Lower leg skin (tissue), 4 donors: ENCODE data around the gene CPSF3. TPM values are rescaled to one million over a fixed set of nuclear protein-coding genes. Genes with fewer than 3 reads are reported as not detected.

ENCODE experiments used
- DNase-seq, 2 donors: peaks; one replicate each; pipeline ENCODE4 v3.0.0-alpha.2; 2019; ENCODE audit warnings: low spot score in 2 of 2
- H3K4me3 ChIP-seq: fragments of 200-600 bp; sonication (generic); 2 replicates; pipeline ENCODE4 v1.5.1; 2017; ENCODE audit warnings: mild to moderate bottlenecking, low read depth; ENCODE audit not compliant: poor library complexity, severe bottlenecking
- POLR2A ChIP-seq, 2 donors: fragments of 450-650 bp; IDR thresholded peaks; one replicate each; pipeline ENCODE4 v1.6.1; 2016 to 2017; ENCODE audit warnings: antibody characterized with exemption in 2 of 2, mild to moderate bottlenecking in 1 of 2, moderate library complexity in 1 of 2
- WGBS, 2 donors: methylation state at CpG; one replicate each; pipeline ENCODE4 v1.1.5; 2018; 5-methylcytosine and 5-hydroxymethylcytosine counted together
- intact Hi-C: fragments of 100-400 bp; cut with DNase I; formaldehyde crosslinking; loops from one replicate; pipeline ENCODE4 v1.15.0; 2023; ENCODE audit warnings: low total_unique reads
- total RNA-seq, 4 donors: library from RNA; depleted of rRNA; stranded (reverse); fragments of >200 nt; gene quantifications; one replicate each; pipeline ENCODE4 v1.1.0, GENCODE V29; 2016
- TF ChIP-seq, protein P1 (sequence below), 3 donors: fragments of 450-650 bp; IDR thresholded peaks; one replicate each; pipeline ENCODE4 v1.5.1; 2016; ENCODE audit warnings: antibody characterized with exemption in 3 of 3, mild to moderate bottlenecking in 3 of 3, moderate library complexity in 2 of 3

The CPSF3 gene
- total RNA-seq, 4 donors from 2014 or later = 23.0 to 34.1 (median 26.2) TPM

DNA sequence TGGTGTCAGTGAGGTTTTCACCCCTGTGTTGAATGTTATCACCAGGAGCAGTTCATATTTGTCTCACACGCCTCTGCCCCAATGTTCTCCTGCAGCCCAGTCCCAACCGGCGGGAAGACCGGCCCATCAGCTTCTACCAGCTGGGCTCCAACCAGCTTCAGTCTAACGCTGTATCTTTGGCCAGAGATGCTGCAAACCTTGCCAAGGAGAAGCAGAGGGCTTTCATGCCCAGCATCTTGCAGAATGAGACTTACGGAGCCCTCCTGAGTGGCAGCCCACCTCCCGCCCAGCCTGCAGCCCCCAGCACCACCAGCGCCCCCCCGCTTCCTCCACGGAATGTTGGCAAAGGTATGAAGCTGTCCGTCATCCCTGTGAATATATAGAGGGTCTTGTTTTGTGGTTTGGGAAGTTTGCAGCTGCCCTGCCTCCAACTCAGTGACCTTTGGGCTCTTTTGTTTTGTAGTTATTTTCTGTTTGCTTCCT is 35.2 kb upstream of the CPSF3 start:
- no peak overlapping the region for H3K4me3 ChIP-seq
- TF ChIP-seq POLR2A (IDR thresholded peaks at IDR 0.05) = no peak
- TF ChIP-seq, protein P1, sequence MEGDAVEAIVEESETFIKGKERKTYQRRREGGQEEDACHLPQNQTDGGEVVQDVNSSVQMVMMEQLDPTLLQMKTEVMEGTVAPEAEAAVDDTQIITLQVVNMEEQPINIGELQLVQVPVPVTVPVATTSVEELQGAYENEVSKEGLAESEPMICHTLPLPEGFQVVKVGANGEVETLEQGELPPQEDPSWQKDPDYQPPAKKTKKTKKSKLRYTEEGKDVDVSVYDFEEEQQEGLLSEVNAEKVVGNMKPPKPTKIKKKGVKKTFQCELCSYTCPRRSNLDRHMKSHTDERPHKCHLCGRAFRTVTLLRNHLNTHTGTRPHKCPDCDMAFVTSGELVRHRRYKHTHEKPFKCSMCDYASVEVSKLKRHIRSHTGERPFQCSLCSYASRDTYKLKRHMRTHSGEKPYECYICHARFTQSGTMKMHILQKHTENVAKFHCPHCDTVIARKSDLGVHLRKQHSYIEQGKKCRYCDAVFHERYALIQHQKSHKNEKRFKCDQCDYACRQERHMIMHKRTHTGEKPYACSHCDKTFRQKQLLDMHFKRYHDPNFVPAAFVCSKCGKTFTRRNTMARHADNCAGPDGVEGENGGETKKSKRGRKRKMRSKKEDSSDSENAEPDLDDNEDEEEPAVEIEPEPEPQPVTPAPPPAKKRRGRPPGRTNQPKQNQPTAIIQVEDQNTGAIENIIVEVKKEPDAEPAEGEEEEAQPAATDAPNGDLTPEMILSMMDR (IDR thresholded peaks at IDR 0.05) = no peak
- 90 to 91% methylated on average over 11 of the region's 11 CpGs for WGBS, 2 donors
- peak in 1 of 2 donors; percentile 82 for DNase-seq
- intact Hi-C loops = no loop called here

DNA sequence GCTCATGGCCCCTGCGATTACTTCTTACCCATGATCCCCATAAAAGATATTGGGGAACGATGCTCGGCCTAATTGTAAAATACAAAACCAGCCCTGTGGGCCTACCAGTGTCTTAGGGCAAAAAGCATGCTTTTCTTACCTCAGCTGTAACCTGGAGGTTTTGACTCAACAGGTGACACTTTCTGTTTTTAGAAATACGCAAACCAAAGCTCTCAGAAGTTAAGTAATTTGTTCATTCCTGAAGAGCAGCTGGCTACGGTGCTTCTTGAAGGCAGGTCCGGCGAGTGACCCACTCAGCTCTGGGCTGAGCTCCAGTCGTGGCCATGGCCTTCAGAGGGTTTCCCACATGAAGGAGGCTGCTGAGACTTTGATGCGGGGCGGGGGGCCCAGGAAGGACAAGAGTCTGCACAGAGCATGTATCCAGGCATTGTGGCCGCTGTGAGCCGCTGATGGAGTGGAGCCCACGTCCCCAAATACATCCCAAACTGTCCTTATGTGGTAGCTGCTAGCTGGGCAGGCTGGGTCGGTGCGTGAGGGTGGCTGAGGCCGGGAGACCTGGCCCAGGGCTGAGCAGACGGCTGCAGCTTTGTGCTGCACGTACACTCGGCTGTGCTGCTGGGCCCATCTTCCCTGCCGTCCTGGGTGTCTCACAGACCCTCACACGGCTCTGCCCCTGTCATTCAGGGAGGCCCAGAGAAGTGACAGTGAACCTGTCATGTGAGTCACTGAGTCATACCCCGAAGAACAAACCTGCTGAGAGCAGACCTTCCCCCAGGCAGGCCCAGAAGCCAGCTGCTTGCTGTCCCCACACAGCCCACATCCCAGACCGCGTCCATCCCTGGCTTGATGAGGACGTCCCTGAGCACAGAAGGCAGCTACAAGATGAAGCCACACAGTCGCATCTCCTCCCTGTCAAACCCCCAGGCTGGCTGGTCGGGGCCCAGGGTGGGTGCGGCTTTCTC is 34.2 kb upstream of the CPSF3 start:
- TF ChIP-seq POLR2A (IDR thresholded peaks at IDR 0.05) = no peak
- TF ChIP-seq, protein P1 (IDR thresholded peaks at IDR 0.05) = no peak
- WGBS, 2 donors = 90 to 92% methylated on average over 21 to 28 of the region's 28 CpGs
- intact Hi-C loops = no loop called here

DNA sequence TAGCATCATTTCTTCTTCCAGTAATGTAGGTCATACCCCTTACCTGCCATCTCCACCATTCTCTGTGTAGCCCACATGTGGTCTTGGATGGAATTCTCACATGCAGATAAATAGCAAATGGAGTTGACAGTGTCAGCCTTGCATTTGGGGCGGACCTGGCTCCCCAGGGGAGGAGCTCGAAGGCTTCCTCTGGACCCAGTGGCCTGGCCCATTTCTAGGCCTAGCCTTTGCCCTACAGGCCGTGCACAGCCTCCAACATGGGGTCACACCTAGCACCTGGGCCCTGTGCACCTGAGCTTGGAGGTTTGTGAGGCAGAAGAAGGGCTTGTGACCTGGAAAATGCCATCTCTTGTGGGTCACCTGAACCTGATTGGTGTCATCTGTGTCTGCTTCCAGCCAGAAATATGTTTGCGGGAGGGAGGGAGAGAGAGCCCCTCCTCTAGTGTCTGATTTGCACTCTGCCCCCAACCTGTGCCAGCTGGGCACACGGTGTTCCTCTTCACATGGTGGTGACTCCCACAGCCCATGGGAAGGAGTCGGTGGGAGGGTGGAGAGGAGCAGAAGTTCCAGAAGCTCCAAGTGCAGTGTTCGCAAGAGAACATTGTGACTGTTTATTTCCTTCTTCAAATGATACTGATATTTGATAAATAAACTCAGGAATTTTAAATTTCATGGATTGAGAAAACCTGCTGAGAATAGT is 33.2 kb upstream of the CPSF3 start:
- DNase-seq = no peak
- H3K4me3 ChIP-seq = no peak overlapping the region
- 91 to 93% methylated on average over 7 of the region's 7 CpGs for WGBS, 2 donors
- no peak for TF ChIP-seq POLR2A (IDR thresholded peaks at IDR 0.05)
- TF ChIP-seq, protein P1 (IDR thresholded peaks at IDR 0.05) = no peak
- intact Hi-C loops = no loop called here

More for the DNA sequence above, 34.2 kb upstream of the CPSF3 start:
- DNase-seq = peak in 1 of 2 donors; percentile 82
- H3K4me3 ChIP-seq = no peak overlapping the region

DNA sequence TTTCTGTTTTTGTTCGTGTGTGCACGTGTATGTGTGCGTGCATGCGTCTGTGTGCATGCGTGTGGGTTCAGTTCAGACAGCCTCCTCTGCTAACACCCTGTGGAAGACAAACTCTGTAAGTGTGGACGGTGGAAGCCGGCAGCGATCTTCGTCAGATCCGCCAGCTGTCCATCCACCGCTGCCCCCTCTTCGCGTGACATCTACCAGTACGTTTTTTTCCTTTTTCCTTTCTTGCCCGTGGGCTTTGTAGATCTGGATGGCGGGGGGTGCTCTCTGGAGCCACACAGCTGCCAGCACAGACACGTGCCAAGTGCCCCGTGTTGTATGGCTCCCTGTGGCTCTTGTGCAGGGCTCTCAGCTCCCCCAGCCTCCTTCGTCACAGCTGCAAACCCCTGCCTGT is 32.5 kb upstream of the CPSF3 start:
- DNase-seq = no peak
- intact Hi-C loops = no loop called here
- TF ChIP-seq, protein P1 (IDR thresholded peaks at IDR 0.05) = no peak
- no peak for TF ChIP-seq POLR2A (IDR thresholded peaks at IDR 0.05)
- 89 to 90% methylated on average over 19 of the region's 19 CpGs for WGBS, 2 donors
- no peak overlapping the region for H3K4me3 ChIP-seq

DNA sequence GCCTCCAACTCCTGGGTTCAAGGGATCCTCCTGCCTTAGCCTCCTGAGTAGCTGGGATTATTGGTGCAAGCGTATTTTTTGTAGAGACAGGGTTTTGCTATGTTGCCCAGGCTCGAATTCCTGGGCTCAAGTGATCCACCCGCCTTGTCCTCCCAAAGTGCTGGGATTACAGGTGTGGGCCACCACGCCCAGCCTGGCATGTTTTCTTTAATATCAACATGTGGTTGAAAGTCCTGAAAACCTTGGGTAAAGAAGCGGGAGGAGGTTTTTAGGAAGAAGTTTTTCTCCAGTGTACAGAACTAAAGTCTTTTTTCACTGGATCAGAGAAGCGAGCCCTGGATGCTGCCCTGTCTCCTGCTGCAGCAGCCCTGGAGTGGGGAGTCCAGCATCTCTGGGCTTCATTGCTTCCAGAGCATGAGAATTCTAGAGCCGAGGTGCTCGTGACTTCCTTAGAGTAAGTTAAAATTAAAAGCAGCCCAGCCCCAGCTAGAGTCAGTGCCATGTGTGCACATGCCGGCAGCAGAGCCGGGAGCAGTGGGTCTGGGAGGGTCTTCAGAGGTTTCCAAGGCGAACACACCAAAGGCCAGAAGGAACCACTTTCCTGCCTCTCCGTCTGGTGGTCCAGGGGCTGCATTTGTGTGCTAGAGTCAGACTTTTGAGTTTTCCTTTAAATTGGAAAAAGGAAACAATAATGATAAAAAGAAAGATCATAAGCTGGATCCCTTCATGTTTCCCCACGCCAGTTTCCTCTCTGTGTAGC is 31.3 kb upstream of the CPSF3 start:
- intact Hi-C loops = no loop called here
- 77 to 80% methylated on average over 13 of the region's 13 CpGs for WGBS, 2 donors
- DNase-seq = no peak

More for the DNA sequence above, 31.3 kb upstream of the CPSF3 start:
- H3K4me3 ChIP-seq = no peak overlapping the region
- TF ChIP-seq, protein P1 (IDR thresholded peaks at IDR 0.05) = no peak
- TF ChIP-seq POLR2A (IDR thresholded peaks at IDR 0.05) = no peak
